Heart left ventricle (tissue), 13 donors: ENCODE measurements around the gene GRIP1.

Experiments
- CTCF ChIP-seq, 12 donors: fragments of 200-600 bp; sonication (generic) in 4 of 12; IDR thresholded peaks; one replicate each; pipeline versions ENCODE4 v1.5.0 to v1.8.0; 2018 to 2022; ENCODE audit warnings: antibody characterized with exemption in 12 of 12, mild to moderate bottlenecking in 5 of 12
- POLR2A ChIP-seq, 2 donors: fragments of 450-650 bp; IDR thresholded peaks; one replicate each; pipeline ENCODE4 v1.6.1; 2017; ENCODE audit warnings: antibody characterized with exemption in 2 of 2, mild to moderate bottlenecking in 2 of 2, moderate library complexity in 2 of 2
- donor health status: ischemic (EF 13 %, LVEDD 7.1; RV severe dilation, severe dysfunction).
- donor health status: DM: no; HTN: yes; CAD: no.
- donor health status: DM: no; HTN: no; CAD: no.
- donor health status: ischemic (EF 25% LVEDD 6.9; RV normal size, moderate dysfunction).
- donor health status: ischemic (EF 25% LVEDD 5.7; RV mildly dilated, moderate dysfunction).
- donor health status: ischemic (EF 35%, LVEDD 5.7; RV mildly dilated, moderate dysfunction).
- donor health status: nonischemic (EF 11% LVEDD 7.7; RV severe dilation, severe dysfunction).
- donor health status: DM: yes; HTN: yes; CAD: no.
- donor health status: PGD.
- donor health status: ischemic (EF 29% LVEDD 5.4; RV normal size, mild dysfunction).
- donor health status: nonischemic (EF 23%, LVEDD 6.1; RV moderate dilation, normal function).

- TF ChIP-seq CTCF (IDR thresholded peaks at IDR 0.05) (no peak), POLR2A (IDR thresholded peaks at IDR 0.05) (no peak)
Observed at GRCh38 chr12:66653796-66654195, 25.1 kb downstream of the GRIP1 start.
